Activated CD8-positive, alpha-beta memory T cell treated with anti-CD3 and anti-CD28 coated beads, Interleukin-2, amount 50 U/mL, for 24 hours (primary cell): Measurements from ENCODE around the gene KBTBD7.
"Not testable (repeated sequence)": the region's sequence is repeated elsewhere in the genome, so short reads cannot be mapped to it uniquely, and the experiment has no call there.

Source experiments
- DNase-seq: peaks from one replicate; pipeline ENCODE4 v3.0.0-alpha.2; 2020; ENCODE audit errors: extremely low read depth

The KBTBD7 gene

DNA sequence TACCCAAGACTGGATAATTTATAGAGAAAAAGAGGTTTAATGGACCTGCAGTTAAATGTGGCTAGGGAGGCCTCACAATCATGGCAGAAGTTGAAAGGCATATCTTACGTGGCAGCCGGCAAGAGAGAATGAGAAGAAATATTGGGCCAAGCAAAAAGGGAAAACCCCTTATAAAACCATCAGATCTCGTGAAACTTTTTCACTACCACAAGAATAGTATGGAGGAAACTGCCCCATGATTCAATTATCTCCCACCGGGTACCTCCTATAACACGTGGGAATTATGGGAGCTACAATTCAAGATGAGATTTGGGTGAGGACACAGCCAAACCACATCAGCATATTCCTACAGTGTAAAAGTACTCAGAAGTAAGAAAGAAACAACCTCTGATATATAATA, 4.7 kb upstream of the KBTBD7 start:
- DNase-seq = no peak

DNA sequence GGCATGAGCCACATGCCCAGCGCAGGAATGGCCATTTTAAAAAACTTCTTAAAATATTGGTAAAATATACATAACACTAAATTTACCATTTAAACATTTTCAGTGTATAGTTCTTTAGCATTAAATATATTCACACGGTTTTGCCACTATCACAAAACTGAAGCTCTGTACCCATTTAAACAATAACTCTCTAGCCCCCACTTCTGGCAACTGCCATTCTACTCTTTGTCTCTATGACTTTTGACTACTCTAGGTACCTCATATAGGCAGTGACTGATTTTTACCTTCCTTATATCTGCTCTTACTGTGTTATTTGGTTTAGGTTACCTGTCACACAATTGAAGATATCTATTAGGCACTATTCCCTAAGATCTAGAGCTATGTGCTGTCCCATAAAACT, 2.3 kb upstream of the KBTBD7 start:
- no peak for DNase-seq

DNA sequence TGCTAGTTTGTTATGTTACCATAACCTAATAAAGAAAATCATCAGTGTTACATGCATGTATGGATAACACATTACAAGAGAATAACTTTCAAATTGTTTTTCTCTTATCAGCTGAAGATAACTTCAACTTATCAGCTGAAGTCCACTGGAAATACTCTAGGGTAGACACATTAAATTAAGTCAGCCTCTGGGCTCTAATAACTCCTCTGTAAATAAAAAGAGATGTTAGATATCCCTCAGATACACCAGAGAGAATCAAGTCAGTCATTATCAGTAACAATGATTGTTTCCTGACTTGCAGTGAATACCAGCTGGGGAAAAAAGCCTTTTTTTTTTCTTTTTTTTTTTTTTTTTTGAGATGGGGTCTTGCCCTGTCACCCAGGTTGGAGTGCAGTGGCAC, 1.6 kb upstream of the KBTBD7 start:
- no peak for DNase-seq

DNA sequence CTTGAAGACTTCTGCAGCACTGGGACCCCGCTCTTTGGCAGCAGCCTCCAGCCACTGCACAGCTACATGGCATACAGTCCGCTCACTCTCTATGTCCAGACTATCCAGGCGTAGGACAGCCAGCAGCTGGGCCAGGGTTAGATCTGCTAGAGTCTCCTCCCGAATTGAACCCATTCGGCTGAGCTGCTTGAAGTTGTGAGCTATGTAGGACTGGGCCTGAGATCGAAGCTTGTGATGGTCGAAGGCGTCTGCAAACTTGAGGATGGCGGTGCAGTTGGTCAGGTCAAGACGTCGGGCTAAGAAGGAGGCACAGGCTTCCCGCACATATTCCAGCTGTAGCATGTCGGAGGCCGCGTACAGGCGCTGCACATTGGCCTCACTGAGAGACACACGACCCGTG, 900 bp downstream of the KBTBD7 start:
- DNase-seq = no peak

DNA sequence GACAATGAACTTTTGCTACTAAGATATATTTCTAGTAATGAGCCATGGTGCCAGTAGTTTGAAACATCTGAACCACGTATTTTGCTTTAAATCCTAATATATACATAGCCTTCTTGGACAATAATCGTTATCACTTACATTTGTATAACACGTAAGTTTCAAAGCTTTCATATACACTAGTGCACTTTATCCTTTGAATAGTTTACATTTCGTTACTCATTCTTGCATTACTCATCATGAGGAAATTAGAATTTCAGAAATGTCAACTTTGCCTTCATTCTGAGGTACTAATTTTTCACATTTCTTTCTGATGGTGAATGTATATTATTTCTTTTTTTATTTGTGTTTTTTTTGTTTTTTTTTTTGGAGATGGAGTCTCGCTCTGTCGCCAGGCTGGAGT, 5.8 kb downstream of the KBTBD7 start:
- DNase-seq = no peak

DNA sequence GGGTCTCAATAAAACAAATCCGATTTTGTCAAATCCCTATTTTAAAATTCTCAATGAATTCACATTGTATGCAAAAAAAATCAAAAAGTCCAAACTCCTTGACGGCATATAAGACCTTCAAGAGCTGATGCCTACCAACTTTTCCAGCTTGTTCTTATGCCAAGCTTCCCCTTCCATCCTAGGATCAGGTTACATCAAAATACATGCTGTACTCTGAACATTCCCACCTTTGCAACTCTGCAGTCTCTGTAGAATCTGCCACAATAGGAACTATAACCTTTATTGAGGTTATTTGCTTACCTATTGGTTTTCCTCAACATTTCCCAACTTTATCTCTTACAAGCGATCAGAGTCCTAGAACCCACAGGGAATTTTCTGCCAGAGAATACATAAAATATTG, 7.9 kb downstream of the KBTBD7 start:
- no peak for DNase-seq

DNA sequence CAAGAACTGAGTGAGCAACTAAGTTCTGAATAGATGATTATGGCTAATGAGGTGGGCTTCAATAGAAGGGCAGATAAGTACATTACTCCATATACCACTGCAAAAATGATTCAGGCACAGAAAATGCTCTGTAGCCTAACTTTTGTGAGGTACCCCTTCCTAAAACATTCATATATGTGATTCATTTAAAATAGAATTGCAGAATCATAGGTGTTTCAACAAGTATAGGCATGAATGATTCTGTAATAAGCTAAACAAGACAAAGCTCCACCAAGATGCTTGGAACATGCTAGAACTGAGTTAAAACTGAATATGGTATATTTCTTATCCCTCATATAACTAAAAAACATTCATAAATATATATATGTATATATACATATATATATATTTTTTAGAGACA, 12.1 kb downstream of the KBTBD7 start:
- no peak for DNase-seq

DNA sequence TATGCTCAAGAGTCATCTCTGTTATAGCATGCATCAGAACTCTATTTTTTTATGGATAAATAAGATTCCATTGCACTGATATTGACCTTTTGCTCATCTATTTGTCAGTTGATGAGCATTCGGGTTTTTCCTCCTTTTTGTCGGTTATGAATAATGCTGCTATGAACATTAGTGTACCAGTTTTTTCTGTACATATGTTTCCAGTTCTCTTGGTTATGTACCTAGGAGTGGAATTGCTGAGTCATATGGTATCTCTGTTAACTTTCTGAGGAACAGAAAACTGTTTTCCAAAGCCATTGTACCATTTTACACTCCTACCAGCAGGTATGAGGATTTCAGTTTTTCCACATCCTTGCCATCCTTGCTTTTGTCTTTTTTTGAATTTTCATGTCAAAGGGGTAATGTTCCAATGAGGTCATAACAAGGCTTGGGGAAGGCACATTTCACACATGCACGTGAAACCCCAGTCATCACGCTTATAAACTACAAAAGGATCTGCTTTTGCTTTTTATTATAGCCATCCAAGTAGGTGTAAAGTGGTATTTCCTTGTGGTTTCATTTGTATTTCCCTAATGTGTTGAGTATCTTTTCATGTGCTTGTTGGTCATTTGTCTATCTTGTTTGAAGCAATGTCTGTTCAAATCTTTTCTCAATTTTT, 14.6 kb downstream of the KBTBD7 start:
- DNase-seq = no peak

DNA sequence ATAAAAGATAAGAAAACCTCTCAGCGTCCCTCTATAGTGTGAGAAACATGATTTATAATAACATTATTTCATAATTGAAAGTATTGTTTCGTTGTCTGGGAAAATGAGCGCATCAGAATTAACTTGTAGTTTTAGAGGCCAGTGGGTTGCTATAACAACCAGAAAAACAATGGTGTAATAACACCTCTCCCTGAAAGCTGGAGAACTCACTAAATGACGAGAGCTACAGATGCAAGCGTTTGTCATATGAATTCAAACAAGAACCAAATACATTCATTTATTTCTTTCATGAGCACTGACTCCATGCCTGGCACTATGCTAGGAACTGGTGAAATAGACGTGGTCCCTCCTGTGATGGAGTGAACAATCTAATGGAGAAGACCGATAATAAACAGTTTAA, 16.3 kb downstream of the KBTBD7 start:
- no peak for DNase-seq

DNA sequence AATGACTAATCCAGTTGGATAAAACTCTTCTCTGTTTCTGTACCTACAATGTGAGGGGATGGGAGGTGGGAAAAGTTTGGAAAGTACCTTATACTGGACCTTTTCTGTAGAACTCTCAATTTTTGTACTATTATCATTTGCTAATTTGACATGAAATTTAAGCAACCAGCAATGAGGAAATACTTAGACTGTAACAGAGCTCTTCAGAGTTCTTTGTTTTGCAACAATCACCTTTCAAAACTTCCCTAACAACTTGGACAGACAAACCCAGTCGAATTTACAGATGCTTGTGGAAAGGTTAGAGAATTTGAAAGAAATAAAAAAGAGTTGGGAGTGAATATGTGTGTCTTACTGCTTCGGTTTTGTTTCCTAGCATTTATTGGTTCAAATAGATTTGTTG, 16.8 kb downstream of the KBTBD7 start:
- no peak for DNase-seq

DNA sequence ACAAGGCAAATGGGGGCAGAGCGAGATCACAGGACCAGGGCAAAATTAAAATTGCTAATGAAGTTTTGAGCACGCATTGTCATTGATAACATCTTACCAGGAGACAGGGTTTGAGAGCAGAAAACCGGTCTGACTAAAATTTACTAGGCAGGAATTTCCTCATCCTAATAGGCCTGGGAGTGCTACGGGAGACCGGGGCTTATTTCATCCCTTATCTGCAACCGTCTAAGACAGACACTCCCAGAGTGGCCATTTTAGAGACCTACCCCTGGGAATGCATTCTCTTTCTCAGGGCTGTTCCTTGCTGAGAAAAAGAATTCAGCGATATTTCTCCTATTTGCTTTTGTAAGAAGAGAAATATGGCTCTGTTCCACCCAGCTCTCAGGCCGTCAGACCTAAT, 18.8 kb downstream of the KBTBD7 start:
- not testable (repeated sequence) for DNase-seq

DNA sequence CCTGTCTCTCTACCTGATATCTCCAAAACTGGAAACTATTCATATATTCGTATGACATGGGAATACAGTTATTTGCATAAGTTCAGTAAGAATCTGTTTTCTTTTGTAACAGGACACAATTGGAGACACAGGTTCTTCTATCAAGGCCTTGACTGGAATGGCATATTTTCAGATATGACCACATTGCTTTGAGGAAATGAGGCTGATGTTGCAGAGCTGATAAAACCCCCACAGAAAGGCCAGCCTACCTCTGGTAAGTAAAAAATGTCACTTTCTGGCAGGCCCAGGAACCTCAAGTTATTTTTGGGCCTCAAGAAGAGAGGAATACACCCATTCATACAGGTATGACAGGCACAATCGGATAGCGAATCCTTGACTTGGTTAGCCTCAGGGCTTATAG, 32.2 kb downstream of the KBTBD7 start:
- no peak for DNase-seq

DNA sequence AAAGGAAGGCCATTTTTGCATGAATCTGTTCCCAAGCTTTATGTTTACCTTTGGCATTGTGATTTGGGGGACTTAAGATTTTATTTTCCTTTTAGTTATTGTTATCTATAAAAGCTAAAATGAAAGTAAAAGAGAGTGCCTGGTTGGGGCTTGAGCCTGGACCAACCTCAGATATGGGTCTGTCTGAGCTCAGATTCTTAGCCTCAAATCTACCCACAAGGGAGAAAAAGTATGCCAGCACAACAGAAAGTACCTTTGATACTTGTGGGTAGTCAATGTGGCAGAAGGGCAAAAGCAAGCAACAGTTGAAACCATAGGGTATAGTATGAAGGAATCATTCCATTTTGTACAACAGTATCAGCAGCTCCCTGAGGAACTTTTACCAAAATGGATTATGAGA, 35.2 kb downstream of the KBTBD7 start:
- DNase-seq = no peak

DNA sequence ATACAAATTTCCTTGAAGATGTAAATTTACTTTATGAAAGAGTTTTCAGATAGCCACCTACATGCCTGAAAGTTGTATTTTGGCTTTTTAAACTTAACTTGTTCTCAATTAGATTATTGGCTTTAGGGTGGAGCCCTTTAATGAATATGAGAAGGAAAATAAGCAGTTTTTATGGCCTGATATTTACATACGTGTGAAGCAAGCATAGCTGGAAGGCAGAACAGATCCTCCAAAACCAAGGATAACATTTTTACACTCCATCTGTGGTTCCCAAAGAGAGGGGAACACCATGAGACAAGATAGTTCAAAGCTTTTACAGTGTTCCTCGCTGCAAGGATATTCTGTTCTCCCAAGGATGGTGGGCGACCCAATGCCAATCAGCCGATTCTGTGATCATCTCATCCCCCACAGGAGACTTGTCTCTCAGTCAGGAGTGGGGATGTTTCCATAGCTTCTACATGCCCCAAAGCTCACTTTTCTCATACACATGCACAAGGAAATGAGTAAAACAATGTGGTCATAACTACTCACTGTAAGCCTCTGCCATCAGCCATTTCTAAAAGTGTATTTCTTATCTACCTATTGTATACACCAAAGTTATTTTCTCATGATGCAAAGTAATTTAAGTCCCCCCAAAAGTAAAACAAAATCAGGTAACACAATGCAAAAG, 37.2 kb downstream of the KBTBD7 start:
- DNase-seq = no peak

DNA sequence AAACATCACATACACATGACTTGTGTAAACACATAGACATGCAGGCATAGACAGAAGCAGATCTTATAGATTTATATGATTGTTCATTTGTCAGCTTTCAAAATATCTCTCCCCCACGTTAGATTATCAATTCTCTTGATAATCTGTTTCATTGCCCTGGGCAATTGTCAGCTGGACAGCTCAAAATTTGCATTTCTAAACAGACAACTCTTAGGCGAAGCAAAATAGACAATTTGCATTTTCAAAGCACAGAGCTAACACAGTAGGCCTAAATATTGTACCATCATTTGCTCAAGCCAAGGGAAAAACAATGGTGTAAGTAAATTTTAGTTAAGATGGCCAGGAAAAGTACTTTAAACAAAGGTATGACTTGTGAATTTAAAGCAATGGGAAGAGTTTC, 37.7 kb downstream of the KBTBD7 start:
- no peak for DNase-seq

DNA sequence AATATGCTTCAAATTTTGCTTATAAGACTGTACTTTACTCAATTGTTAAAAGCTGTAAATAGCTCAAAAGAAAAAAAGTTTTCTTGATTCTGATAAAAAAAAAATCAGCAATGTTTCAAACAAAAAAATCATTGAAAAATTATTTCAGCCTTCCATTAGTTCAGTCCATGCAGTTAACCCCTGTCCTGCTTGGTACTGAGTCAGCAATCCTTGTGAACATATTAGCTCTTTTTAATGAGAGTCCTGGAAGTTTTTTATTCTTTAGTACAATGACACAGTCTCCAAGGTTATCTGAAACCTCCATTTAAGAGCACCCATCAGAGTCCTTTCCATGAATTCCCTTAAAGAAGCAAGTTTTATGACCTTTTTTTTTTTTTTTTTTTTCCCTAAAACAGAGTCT, 40.3 kb downstream of the KBTBD7 start:
- no peak for DNase-seq

DNA sequence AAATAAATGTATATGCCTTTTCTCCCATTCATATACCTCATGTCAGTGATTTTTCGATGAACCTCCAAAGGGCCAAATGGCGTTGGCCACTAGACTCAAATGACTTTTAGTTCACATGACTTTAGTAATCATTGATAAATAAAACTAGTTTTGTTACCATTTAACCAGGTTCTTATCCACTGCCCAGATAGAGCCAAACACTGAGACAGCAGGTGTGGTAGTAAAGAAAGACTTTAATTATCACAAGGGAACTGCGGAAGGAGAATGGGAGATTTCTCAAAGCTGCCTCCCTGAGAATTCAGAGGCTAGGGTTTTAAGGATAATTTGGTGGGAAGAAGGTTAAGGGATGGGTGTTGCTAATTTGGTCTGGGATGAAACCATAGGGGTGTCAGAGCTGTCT, 42.4 kb downstream of the KBTBD7 start:
- DNase-seq = no peak

DNA sequence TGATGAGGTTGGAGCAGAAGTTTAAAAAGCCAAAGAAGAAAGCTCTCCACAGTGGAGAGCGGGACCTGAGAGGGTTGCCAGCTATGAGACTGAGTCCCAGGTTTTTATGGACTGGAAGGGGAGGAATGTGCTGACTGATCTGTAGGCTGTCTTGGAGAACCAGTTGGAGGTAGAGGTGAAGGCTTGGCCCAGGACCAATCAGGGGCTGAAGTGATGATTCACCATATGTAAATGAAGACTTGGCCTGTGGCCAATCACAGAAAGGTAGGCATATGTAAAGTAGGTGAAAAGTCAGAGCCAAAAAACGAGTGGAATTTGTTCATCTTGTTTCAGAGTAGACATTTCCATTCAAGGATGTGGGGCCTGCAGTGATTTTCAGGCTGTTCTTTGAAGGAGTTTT, 44.3 kb downstream of the KBTBD7 start:
- no peak for DNase-seq

DNA sequence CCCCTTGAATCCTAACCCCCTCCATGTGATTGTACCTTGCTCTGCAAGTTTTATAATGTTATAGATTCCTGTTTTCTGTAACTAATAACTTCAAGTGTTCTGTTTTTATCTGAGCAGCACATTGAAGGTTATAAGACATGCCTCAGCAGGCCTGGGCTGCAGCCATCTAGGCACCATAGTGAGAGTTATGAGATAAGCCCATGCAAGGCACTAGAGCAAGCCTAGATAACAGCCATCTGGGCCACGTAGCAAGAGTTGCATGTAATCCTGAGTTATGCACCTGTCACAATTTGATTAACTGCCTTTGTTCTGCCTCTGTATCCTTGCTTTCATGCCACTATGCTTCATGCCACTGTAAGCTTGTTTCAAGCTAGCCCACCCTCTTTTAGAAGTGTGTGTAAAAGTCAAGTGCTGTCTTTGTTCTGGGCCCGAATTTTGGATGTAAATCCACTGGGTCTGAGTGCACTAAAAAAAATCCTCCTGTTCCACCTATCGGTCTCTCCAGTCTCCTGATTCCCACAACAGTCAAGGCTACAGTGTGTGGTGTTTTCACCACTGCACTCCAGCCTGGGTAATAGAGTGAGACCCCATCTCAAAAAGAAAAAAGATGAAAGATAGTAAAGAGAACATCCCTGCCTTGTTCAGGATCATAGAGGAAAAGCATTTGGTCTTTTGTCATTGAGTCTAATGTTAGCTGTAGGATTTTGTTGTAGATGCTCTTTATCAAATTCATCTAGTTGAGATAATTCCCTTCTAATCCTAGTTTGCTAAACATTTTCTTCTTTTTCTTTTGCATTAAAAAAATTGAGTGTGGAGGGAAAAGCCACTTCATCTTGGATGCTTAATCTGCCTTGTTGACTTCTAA, 45.7 kb downstream of the KBTBD7 start:
- DNase-seq = no peak

DNA sequence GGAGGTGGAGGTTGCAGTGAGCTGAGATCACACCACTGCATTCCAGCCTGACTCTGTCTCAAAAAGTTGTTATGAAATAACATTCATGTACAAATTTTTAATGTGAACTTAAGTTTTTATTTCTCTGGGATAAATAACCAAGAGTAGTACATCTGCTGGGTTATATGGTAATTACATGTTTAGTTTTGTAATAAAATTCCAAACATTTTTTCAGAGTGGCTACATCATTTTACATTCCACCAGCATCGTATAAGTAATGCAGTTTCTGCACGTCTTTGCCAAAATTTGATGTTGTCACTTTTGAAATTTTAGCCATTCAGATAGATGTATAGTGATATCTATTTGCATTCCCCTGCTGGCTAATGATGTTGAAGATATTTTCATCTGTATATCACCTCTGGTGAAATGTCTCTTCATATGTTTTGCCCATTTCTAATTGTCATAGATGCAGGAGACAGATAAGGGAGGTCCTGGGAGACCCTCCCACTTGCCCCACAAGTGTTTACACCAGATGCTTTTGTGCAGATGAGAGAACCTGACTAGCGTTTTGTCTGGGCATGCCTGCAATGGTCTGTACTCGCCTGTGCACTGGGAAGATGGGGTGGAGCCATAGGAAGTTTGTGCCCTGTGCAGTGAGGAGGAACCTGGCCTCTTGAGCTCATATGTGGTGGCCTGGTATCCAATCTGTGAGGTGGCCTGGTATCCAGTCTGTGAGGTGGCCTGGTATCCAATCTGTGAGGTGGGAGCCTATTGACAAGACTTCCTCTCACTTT, 49.0 kb downstream of the KBTBD7 start:
- no peak for DNase-seq

DNA sequence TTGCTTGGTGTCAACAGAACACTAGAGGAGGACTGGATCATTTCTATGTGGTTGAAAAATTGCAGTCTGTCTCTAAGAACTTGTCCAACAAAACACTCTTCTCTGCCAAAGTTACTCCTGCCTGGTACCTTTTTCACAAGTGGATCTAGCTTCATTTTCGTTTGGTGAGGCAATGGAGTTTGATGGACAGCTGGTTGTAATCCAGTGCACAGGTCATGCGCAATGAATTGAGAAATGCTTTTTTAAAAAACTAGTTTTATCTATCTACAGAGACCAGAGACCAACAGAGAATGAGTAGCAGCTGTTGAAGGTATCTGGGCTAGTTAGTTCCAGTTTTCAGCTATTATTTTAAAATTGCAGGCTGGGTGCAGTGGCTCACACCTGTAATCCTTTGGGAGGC, 49.8 kb downstream of the KBTBD7 start:
- DNase-seq = no peak
